GM19324 (cell line): Measurements from ENCODE around the gene ZNF555.
"Not testable (repeated sequence)": the region's sequence is repeated elsewhere in the genome, so short reads cannot be mapped to it uniquely, and the experiment has no call there.

Experiments used
- ATAC-seq: cut with Tn5 transposase; IDR thresholded peaks from one replicate; pipeline ENCODE4 v1.9.1; 2021; ENCODE audit warnings: mild to moderate bottlenecking, moderate library complexity; ENCODE audit not compliant: unreplicated experiment, low FRiP score

ZNF555 gene

DNA sequence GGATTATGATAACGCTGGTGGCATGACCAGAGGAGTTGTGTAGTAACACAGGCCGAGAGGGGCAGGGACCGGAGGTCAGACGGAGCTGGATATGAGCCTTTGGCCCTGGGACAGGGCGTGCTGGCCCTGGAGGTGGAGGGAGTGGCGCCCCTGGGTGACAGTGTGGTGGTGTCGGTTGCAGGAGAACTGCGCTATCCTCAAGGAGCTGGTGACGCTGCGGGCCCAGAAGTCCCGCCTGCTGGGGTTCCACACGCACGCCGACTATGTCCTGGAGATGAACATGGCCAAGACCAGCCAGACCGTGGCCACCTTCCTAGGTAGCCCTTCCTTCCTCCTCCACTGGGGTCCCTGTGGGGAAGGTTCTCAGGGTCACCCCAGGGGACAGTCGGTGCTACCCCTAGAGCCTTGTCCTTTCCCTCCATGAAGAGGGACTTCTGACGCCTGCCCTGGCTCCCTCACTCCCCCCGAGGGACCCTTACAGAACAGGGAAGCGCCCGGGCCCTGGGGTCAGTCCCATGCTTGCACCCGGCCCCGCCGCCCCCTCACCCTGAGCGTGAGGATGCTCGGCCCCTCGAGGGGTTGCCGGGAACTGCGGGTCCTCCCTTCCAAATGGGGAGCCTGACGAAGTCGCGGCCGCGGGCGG, 34.4 kb upstream of the ZNF555 start:
- no peak for ATAC-seq

DNA sequence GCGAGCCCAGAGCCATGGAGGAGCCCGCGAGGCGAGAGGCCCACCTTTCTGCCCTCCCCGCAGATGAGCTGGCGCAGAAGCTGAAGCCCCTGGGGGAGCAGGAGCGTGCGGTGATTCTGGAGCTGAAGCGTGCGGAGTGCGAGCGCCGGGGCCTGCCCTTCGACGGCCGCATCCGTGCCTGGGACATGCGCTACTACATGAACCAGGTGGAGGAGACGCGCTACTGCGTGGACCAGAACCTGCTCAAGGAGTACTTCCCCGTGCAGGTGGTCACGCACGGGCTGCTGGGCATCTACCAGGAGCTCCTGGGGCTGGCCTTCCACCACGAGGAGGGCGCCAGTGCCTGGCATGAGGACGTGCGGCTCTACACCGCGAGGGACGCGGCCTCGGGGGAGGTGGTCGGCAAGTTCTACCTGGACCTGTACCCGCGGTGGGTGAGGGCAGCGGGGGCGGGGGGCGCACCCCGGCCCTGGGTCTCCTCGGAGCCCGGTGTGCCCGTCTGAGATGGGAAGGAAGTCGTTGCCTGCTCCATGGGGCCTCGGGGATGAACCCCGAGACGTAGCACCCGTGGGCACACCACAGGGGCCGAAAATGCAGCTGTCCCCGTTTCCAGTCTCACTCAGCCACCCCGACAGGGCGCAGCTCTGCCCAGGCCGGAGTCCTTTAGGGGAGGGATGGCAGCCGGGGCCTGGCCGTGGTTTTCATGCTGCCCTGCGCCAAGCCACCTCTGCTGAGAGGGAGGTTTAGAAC, 33.7 kb upstream of the ZNF555 start:
- no peak for ATAC-seq

DNA sequence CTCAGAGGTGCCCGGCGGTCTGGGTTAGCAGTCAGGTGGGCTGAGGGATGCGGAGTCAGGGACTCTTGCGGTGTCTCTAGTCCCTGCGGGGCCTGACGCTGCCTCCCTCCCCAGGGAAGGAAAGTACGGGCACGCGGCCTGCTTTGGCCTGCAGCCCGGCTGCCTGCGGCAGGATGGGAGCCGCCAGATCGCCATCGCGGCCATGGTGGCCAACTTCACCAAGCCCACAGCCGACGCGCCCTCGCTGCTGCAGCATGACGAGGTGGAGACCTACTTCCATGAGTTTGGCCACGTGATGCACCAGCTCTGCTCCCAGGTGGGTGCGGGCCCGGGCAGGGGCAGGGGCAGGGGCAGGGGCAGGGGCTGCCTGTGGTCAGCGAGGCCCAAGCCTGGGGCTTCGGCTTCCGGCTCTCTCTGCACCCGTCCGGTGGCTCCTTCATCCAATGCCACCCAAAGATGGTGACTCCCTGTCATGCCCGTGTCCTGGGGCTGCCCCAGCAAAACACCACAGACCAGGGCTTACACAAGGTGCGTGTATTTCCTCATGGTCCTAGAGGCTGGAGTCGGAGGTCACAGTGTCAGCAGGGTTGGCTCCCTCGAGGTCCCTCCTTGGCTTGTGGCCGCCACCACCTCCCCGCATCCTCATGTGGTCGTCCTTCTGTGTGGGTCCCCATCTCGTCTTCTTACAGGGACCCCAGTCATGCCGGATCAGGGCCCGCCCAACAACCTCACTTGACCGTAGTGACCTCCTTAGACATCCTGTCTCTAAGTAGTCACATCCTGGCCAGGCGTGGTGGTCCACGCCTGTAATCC, 32.9 kb upstream of the ZNF555 start:
- ATAC-seq = no peak

DNA sequence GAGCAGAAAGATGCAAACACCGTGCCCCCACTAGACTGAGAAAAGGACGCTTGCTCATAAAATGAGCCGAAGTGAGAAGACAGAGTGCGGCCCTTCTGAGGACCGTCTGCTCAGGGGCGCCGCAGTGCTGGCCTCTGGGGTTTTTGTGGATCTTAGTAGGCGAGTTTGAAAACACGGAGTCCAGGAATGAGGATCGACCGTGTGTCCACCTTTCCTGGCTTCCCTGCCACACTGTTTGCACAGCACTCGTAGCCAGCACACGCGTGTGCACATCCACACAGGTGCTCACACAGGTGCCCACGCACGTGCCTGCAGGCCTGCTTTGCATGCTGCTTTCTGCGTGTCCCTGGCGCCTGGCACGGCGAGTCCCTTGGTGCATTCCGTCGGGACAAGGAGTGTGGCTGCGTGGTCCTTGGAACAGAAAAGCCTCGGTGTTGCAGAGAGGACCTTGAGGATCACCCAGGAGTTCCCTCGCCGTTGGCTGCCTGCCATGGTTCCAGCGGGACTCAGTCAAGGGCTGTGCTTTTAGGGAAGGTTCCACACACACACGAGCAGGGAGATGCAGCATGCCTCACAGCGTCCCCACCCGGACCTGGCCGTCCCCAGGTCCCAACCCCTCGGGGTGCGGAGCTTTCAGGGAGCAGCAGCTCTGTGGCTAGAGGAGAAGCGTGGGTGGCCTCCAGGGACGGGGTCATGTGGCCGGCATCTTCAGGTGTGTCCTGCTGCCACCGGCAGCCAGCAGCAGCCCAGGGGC, 31.7 kb upstream of the ZNF555 start:
- no peak for ATAC-seq

DNA sequence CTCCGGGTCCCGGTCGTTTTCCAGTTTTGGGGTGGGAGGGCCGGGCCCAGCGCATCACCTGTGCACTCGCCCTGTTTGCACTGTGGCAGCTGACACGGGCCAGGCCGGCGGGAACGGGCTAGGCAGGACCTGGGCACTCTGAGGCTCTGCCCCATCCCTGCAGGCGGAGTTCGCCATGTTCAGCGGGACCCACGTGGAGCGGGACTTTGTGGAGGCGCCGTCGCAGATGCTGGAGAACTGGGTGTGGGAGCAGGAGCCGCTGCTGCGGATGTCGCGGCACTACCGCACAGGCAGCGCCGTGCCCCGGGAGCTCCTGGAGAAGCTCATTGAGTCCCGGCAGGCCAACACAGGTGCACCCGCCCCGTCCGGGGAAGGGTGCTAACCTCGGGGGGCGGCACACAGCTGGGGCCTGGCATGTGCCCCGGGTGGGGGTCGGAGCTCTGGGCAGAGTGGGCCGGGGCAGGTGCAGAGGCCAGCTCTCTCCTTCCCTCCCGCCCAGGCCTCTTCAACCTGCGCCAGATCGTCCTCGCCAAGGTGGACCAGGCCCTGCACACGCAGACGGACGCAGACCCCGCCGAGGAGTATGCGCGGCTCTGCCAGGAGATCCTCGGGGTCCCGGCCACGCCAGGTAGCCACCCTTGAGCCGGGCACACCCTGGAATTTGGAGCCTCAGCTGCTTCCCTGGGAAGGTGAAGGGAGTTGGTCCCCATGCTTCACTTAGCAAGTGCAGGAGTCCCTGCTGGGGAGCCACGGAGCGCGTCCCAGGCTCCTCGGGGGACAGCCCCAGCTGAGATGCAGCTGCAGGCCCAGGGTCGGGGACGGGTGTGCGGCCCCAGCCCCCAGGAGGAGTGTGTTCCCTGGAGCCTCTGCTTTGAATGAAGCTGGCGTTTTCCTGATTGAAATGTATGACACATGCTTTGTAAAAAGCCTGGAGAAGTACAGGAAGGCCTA, 30.9 kb upstream of the ZNF555 start:
- ATAC-seq = no peak

DNA sequence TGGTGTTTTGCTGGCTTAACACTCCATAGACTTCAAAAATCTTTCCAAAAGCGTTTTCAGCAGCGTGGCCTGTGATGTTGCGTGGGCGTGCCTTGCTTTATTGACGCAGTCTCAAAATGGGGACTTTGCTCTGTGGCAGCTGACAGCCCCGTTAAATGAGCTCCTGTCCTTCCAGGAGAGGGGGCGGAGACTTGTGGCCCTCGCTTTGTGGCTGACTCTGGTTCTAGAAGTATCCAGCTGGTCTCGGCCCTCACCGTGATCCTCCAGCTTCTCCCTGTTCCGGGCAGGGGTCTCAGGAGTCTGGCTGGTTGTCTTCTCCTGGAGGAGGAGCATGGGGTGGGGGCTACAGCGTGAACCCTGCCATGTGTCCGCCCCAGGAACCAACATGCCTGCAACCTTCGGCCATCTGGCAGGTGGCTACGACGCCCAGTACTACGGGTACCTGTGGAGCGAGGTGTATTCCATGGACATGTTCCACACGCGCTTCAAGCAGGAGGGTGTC, 30.0 kb upstream of the ZNF555 start:
- no peak for ATAC-seq

DNA sequence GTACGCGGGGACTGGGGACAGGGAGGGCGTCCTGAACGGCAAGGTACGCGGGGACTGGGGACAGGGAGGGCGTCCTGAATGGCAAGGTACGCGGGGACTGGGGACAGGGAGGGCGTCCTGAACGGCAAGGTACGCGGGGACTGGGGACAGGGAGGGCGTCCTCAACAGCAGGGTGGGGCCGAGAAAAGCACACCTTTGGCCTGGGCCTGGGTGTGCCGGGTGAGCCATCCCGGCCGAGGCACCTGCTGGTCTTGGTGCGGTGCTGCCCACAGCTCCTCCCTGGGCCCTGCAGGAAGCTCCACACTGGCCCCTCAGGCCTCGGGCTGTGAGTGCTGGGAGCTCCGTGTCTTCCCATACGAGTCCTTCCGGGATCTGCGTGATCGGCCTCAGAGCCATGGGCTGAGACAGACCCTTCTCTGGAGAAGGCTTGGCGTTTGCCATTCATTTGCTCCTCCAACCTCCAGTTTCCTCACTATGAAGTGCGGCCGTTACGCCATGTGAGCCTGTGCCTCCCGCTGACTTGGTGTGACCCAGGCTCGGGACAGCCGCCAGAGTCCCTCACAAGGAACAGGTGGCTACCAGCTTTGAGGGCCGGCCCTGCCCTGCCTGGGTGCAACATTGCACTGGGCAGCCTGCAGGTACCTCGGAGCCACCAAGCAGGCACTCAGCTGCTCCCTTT, 29.4 kb upstream of the ZNF555 start:
- ATAC-seq = no peak

DNA sequence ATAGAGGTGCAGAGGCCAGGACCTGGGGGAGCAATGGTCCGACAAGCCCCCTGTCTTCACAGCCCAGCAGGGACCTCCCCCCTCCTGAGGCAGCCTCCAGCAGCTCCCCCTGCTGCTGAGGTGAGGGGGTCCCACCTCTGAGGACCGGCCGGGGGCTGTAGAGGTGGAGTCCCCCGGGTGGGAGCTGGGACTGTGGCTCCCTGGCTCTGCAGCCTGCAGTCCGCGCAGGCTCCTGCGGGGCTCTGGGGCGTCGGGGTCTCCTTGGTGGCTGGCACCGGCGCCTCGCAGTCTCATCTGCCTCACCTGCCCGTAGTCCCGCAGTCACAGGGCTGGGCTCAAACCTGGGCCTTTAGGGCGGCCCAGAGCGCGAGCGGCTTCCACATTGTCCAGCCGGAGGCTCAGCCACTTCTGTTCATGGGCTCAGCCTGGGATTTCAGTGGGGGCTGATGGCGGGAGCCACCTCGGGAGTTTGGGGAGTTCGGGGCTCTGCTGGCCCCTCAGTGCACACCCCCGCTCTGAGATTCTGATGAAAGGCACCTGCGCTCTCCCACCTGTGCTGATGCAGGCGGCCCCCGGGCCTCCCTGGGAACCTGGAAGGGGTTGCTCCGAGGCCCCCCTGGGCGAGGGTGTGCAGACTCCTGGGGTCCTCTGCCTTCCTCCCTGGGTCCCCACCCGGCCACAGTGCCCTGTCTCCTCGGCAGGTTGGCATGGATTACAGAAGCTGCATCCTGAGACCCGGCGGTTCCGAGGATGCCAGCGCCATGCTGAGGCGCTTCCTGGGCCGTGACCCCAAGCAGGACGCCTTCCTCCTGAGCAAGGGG, 28.7 kb upstream of the ZNF555 start:
- ATAC-seq = no peak

DNA sequence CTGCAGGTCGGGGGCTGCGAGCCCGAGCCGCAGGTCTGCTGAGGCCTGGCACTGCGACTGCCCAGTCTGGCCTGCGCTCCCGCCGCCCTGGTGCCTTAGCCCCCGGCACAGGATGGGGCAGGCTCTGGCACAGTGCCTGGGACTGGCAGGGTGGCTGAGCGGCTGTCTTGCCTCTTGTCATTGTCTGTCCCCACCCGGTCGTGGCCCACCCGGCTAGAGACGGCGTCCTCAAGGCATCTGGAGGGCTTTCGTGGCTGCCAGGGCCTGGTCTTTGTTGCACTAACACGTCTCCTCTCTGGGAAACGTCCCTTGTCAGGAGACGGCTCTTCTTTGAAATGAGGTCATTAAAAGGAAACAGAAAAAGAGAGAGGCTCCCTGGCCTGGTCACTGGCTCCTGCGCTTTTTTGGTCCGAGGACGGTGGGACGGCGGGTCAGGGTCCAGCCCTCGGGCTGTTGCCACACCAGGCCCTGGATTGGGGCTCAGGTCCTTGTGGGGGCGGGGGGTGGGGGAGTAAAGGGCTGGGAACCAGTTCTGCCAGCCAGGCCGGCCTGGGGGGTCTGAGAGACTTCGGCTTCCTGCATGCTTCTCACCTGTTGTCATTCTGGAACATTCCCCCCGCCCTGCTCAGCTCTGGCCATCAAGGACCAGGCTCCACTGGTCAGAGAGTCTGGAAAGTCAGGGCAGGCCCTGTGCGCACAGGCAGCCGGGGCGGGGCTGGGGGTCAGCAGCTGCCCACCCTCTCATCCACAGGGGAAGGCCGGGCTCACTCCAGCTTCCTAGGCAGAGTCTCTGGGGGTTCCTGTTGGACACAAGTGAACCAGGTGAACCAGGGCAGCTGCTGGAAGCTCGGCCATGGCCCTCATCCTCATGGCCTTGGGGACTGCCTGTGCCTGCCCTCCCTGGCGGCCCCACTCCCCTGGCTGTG, 27.8 kb upstream of the ZNF555 start:
- no peak for ATAC-seq

DNA sequence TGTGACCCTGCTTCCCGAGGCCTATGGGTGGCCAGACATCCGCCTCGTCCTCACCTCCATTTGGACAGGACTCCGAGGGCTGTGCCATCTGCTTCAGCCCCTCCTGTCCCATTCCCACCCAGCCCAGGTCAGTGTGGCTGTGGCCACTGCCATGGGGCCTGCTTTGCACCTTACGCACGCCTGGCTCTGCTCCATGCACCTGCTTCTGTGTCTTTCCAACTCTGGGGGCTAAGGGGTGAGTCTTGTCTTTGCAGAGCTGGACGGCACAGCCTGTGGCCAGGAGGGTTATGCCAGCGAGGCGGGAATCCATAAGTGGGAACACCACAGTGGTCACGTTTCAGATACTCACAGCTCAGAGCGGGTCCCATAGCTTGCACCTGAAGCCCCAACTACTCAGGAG, 26.8 kb upstream of the ZNF555 start:
- ATAC-seq = no peak

DNA sequence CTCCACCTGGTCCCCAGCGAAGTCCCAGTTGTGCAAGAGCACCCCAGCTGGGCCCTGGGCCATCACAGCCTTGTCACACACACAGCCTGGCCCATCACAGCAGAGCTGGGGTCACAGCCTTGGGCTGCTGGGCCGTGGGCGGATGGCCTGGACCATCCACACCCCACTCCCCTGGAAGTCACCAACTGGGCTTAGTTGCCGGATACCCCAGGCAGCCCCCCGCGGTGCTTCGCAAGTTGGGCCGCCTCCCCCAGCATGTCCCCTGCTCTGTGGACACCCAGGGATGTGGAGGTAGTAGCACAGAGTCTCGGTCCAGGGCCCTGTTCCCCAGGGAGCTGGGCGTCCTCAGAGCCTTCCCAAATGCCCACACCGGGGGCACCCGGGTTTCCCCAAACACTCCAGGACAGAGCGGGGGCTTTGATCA, 26.1 kb upstream of the ZNF555 start:
- no peak for ATAC-seq

DNA sequence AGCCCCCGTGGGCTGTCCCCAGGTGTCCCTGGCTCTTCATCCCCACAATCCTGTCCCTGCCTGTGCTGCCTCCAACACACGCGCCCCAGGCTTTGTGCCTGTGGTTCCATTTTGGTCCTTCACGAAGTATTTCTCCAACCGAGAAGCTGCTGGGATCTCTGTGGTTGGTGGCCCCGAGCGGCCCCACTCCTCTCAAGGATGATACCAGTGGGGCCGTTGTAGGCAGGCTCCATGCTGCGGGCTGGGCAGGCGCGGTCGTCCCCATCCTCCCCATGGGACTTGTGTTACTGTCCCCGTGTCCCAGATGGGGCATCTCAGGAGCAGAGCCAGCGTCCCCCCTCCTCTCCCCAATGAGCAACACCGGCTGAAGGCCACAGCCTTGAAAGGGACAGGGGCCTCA, 25.4 kb upstream of the ZNF555 start:
- no peak for ATAC-seq

DNA sequence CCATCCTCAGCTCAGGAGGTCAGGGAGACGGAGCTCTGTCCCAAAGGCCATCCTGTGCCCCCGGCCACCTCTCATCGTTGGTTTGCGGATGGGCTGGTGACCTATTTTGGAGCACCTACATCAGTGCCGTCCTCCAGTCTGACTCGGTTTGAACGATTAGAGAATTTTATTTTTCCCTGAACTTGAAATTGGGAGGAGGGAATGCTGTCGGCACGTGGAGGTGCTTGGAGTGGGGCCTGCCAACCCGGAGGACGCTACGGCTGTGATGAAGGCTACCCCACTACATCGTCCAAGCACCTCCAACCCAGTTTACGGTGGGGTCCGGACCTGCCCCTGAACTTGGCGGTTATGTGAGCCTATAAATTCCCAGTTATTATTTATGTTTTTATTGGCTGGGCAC, 24.6 kb upstream of the ZNF555 start:
- ATAC-seq = no peak

DNA sequence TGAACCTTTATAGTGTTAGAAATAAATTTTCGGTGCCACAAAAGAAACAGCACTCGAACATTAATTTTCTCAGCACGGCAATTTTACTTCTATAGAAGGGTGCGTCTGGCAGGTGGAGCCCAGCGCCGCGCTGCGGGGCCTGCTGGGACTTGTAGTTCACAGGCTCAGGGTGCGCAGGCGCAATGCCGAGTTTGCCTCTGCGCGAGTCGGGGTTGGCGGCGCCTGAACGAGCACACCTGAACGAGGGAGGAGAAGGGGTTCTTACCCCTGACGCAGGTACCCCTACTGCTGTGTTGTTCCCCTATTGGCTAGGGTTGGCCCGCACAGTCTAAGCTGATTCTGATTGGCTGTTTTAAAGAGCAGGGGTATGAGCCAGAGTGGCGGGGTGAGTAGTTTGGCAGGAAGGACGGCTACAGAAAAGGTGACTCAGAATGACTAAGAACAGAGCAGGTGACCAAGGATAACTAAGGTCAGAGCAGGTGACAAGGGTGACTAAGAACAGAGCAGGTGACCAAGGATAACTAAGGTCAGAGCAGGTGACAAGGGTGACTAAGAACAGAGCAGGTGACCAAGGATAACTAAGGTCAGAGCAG, 23.9 kb upstream of the ZNF555 start:
- ATAC-seq = not testable (repeated sequence)

DNA sequence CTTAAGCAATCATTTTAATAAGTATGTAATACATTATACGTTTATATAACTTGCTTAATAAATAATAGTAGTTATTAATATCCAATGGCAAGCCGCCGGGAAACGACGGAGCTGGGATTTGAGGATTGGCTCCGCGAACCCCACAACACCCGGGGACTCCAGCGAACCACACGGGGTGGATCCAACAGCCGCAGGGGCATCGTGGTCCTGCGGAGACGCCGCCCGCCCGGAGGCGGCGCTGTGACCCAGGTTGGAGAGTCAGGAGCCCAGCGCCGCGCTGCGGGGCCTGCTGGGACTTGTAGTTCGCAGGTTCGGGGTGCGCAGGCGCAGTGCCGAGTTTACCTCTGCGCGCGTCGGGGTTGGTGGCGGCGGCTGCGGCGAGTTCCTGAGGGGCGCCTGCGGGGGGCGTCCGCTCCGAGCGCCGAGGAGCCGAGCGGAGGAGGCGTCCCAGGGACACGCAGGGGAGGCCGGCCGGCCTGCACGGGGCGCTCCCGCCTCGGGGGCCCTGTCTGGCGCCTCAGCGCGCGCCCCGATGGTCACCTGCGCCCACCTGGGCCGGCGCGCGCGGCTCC, 21.6 kb upstream of the ZNF555 start, which contains the start of gene ZNF554:
TSS of gene ZNF554 (plus strand) at position 329 of the 572 bp plus-strand sequence. CDS start at position 533, 204 bp downstream.
- ATAC-seq = peak; percentile 95

DNA sequence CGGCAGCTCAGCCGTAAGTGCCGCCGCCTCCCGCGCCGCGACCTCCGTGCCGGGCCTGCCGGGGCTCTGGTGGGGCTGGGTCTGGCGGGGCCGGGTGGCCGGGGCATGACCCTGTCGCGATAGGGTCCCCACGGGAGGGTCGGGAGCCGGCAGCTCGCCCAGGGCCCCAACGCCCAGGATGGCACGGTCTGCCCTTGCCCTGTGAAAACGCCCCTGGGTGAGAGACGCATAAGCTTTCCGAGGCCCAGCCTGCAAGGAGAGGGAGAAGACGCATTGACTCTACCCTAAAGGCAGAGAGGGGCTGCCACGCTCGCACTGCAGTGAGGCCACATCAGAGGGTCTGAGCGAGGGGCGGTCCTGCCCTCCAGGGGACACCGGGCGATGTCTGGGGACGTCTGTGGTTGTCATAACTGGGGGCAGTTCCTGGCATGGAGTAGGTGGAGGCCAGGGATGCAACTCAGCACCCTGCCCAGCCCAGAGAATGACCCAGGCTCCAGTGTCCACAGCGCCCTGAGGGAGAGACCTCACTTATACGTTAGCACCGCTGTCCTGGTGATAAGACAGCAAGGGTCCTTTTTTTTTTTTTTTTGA, 21.1 kb upstream of the ZNF555 start:
- ATAC-seq = no peak
